LHCN-M2 (cell line): ENCODE data around the gene DDX3X. TPM values are rescaled to one million over a fixed set of nuclear protein-coding genes. Genes with fewer than 3 reads are reported as not detected.
"Not testable (repeated sequence)": the region's sequence is repeated elsewhere in the genome, so short reads cannot be mapped to it uniquely, and the experiment has no call there.

Experiments used
- DNase-seq: peaks from one replicate; pipeline ENCODE4 v3.0.0-alpha.2; 2012; ENCODE audit warnings: low read depth
- total RNA-seq: library from RNA; depleted of rRNA; stranded (reverse); fragments of >200 nt; gene quantifications from 2 replicates; pipeline ENCODE4 v1.2.3, GENCODE V29; 2014

The DDX3X gene
- total RNA-seq, 1 experiment from 2014 or later: 190 TPM

DNA sequence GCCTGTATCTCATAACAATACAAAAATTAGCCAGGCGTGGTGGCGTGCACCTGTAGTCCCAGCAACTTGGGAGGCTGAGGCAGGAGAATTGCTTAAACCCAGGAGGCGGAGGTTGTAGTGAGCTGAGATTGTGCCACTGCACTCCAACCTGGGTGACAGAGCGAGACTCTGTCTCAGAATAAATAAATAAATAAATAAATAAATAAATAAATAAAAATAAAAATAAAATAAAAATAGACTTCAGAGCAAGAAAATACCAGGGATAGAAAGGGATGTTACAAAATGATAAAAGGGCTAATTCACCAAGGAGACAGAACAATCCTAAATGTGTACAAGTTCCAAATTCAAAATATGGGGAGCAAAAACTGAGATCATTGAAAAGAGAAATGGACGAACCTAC is 37.6 kb downstream of the DDX3X start:
- not testable (repeated sequence) for DNase-seq

GRCh38 chrX:41373989-41374606 is 40.1 kb downstream of the DDX3X start:
- no peak for DNase-seq

GRCh38 chrX:41377624-41378023 is 43.7 kb downstream of the DDX3X start:
- DNase-seq: no peak

DNA sequence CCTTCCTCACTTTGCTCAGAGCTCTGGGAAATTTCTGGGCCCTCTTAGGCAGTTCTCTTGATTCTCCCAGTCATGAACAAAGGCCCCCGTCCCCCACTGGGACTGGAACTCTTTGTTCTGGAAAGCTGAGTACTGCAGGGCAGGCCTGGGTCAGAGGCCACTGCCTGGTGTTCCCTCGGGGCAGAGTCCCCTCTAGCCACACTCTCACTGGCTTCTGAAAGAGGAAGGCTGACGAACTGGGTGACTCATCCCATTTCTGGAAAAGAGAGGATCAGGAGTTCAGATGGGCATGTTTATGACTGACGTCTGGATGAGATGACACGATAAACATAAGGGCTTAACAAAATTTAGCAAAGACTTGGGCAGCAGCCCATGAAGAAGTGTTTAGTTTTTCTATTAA is 47.7 kb downstream of the DDX3X start:
- DNase-seq: peak; percentile 92

GRCh38 chrX:41382714-41383645 is 49.0 kb downstream of the DDX3X start:
- DNase-seq: peak; percentile 75

DNA sequence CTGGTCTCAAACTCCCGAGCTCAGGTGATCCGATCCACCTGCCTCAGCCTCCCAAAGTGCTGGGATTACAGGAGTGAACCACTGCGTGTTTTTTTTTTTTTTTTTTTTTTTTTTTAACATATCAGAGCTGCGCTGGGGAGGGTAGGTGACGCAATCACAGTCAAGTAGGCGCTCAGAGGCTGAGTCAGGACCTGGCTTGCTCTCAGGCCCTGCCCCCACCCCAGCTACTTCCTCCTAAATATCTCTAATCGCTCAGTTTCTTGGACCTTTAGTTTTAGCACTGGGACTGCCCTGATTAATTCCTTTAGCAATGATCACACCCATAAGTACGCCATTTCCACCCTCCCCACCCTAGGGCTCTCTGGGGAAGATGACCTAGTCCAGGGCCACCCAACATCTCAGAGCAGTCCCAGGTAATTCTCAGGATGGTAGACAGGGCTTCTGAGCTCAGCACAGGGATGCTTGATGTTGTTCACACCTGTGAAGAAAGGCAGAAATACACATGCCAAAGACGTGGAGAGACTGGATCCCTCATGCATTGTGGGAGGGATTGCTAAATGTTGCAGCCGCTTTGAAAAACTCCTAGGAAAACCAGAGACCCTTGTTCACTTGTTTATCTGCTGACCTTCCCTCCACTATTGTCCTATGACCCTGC is 50.2 kb downstream of the DDX3X start:
- peak; percentile 58 for DNase-seq

DNA sequence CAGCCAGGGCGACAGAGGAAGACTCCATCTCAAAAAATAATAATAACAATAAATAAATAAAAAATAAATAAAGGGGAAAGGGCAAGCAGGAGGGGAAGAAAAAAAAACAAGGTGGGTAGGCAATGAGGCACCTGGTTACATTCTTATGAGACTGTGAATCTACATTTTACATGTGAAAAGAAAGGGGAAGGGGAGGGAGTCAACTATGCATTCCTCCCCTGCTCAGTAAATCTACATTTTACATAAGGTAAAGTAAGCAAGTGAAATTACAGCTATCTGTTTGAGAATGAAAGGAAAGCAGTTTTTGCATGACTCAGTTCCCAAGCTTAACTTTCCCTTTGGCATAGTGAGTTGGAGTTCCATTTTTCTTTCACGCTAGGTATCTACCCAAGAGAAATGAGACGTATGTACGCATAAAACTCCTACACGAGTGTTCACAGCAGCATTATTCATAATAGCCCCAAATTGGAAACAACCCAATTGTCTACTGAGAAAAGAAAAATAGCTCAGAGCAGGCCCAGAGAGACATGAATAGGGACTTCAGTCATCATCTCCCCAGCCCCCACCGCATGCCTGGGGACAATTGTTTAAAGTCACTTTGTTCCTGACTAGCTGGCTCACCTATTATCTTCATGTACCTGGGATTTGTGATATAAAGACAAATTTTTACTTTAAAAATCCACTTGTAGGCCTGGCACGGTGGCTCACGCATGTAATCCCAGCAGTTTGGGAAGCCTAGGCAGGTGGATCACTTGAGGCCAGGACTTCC is 52.4 kb downstream of the DDX3X start:
- DNase-seq: no peak

DNA sequence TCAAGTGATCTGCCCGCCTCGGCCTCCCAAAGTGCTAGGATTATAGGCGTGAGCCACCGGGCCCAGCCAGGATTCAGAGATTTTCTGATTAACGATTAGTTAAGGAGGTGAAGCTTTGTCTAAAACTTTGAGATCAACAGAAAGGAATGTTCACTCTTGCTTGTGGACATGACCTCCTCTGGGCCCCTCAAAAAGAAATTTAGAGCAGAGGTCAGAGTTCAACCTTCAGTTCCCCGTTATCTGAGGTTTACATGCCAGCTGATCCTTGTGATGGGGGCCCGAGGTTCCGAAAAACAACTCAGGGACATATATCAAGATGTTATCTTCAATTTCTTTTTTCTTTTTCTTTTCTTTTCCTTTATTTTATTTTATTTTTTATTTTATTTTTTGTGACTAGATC is 54.6 kb downstream of the DDX3X start:
- DNase-seq: no peak

DNA sequence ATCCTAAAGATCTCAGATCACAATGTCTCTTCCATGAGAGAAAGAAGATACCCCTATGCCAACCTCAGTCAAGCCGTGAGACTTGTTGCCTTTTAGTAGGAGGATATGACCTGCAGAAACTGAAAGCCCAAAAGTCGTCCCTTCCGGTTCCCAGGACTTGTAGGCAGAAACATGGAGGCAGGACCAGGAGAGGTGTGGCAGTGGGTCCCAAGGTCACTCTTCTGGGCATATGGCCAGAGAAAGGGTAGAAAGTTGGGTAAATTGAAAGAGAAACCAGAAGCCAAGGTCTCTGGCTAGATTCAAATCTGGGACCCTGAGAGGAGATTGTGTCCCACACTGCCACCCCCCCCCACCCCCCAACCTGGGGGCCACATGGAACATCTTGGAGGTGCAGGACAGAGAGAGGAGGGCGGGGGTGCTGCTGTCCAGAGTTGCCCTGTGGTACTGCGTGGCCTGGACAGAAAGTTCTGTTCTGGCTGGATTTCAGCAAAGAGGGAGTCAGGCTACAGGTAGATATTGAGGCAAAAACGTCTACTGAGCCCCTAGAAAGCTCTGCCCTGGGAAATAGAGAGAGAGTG is 55.4 kb downstream of the DDX3X start:
- DNase-seq: no peak

DNA sequence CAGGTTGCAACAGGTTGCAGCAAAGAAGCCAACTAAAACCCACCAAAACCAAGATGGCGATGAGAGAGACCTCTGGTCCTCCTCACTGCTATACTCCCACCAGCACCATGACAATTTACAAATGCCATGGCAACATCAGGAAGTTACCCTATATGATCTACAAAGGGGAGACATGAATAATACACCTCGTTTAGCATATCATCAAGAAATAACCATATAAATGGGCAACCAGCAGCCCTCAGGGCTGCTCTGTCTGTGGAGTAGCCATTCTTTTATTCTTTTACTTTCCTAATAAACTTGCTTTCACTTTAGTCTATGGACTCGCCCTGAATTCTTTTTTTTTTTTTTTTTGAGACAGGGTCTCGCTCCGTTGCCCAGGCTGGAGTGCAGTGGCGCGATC is 56.6 kb downstream of the DDX3X start:
- DNase-seq: not testable (repeated sequence)

GRCh38 chrX:41391606-41392005 is 57.6 kb downstream of the DDX3X start:
- DNase-seq: no peak

- no peak for DNase-seq
Measured at GRCh38 chrX:41394293-41394692, 60.3 kb downstream of the DDX3X start.

DNA sequence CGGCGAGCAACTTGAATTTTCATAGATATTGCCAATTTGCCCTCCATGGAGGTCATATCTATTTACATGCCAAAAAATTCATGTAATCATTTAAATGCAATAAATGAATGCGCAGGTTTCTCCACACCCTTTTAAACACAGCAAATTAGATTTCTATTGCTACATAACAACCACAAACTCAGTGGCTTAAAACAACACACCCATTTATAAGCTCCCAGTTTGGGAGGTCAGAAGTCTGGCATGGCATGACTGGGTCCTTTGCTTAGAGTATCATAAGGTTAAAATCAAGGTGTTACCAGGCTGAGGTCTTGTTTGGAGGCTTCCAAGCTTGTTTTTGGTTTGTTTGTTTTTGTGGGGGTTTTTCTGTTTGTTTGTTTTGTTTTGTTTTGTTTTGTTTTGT is 63.3 kb downstream of the DDX3X start:
- DNase-seq: no peak

DNA sequence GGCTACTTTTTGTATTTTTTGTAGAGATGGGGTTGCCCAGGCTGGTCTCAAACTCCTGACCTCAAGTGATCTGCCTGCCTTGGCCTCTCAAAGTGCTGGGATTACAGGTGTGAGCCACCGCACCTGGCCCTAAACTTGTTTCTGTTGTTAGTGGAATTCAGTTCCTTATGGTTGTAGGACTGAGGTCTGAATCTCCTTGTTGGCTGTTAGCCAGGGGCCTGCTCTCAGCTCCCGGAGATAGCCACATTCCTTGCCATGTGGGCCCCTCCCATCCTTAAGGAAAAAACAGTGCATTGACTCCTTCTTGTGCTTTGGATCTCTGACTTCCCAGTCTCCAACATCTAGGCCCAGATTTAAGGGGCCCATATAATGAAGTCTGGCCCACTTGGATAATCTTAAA is 63.8 kb downstream of the DDX3X start:
- no peak for DNase-seq

- not testable (repeated sequence) for DNase-seq
Measured at GRCh38 chrX:41402556-41402955, 68.6 kb downstream of the DDX3X start.

- DNase-seq: no peak
Measured at GRCh38 chrX:41405551-41405950, 71.6 kb downstream of the DDX3X start.

DNA sequence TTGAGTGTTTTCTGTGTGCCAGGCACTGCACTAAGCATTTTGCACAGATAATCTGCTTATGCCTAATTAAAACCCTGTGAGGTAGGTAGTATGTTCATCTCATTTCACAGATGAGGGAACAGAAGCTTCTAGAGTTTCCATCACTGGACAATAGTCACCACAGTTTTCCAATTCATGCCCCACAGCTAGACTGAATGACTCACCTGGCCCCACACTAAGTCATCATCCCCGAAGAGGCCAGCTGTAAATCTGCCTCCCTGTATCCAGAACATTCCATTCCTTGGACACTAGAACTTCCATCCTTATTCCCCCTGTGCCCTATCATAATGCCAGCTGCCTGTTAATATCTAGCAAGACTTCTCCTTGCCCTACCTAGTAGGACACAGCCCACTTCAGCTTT is 72.2 kb downstream of the DDX3X start:
- DNase-seq: peak; percentile 59

GRCh38 chrX:41407816-41408215 is 73.9 kb downstream of the DDX3X start:
- no peak for DNase-seq

DNA sequence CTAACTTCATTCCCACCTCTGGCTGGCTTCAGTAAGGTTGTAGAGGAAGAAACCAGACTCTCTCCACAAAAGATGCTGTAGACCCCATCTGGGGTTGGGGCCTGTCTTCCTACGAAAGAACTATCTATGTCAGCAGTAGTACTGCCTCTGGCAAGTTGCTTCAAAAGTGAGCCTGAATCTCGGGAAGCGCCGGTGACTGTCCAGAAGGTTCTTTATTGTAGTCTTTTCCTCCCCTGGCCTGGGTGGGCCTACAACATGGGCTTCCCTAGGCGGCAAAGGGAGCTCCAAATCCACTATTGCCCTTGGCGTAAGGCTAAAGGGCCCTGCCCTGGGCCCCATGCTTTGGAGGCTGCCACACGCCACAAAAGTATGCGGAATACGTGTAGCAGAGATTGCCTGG is 74.6 kb downstream of the DDX3X start:
- no peak for DNase-seq

DNA sequence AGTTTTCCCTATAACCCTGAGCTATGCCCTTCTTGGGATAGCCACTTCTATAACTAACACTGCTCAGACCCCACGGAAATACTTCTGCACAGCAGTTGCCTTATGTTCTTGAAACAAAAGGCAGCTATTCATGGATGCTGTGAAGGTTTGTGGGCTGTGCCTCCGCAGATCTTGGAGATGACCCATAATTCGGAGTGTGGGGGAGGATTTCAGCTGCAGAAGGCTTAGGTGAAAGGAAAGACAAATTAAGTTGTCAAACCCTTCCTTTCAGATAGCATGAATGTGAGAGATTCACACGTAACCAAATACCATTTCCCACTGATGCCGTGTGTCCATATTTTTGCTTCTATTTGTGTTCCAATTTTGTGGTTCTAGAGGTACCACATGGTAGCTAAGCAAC is 75.0 kb downstream of the DDX3X start:
- no peak for DNase-seq

DNA sequence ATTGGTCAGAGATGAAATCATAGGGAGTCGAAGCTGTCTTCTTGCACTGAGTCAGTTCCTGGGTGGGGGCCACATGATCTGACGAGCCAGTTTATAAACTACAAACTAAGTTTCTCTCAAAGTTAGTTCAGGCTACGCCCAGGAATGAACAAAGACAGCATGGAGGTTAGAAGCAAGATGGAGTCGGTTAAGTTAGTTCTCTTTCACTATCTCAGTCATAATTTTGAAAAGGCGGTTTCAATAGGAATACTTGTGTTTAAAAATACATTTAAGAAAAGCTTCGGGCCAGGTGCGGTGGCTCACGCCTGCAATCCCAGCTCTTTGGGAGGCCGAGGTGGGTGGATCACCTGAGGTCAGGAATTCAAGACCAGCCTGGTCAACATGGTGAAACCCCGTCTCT is 77.3 kb downstream of the DDX3X start:
- DNase-seq: not testable (repeated sequence)
